ENCODE results near the gene MAGEB6B.
"Not testable (repeated sequence)": the region's sequence is repeated elsewhere in the genome, so short reads cannot be mapped to it uniquely, and the experiment has no call there.

Gene MAGEB6B

GRCh38 chrX:26160301-26160700 lies at the start of gene MAGEB6B:
TSS of gene MAGEB6B (plus strand) at chrX:26160601. CDS start at chrX:26160601, 0 bp downstream.
- DNase-seq: no peak

GRCh38 chrX:26138274-26138673 lies 22.1 kb upstream of the MAGEB6B start, which contains the start of gene MAGEB18:
TSS of gene MAGEB18 (plus strand) at chrX:26138343. CDS start at chrX:26138986, 643 bp downstream.
- DNase-seq: no peak

GRCh38 chrX:26146024-26146423 lies 14.4 kb upstream of the MAGEB6B start:
- no peak for DNase-seq

- no peak for DNase-seq
Observed at GRCh38 chrX:26192204-26192603, 31.8 kb downstream of the MAGEB6B start, which contains the start of gene MAGEB6. TSS of gene MAGEB6 (plus strand) at chrX:26192440. CDS start at chrX:26193847, 1,407 bp downstream.

GRCh38 chrX:26203561-26203960 lies 43.2 kb downstream of the MAGEB6B start:
- no peak for DNase-seq

- not testable (repeated sequence) for DNase-seq
Observed at GRCh38 chrX:26204717-26205116, 44.3 kb downstream of the MAGEB6B start.

- DNase-seq: no peak
Observed at GRCh38 chrX:26208012-26208411, 47.6 kb downstream of the MAGEB6B start.
